Thyroid gland (tissue), 4 donors: ENCODE measurements around the gene NRIP1.

Experiments used
- CTCF ChIP-seq, 6 experiments: fragments of 200-600 bp in 3 of 6; fragments of 450-650 bp in 3 of 6; sonication (generic) in 3 of 6; IDR thresholded peaks; one replicate each; pipeline ENCODE4 v1.5.1; 2016 to 2019; ENCODE audit warnings: antibody characterized with exemption in 6 of 6, mild to moderate bottlenecking in 2 of 6, inconsistent platforms in 1 of 6, moderate library complexity in 1 of 6
- POLR2A ChIP-seq, 2 donors: fragments of 450-650 bp; IDR thresholded peaks; one replicate each; pipeline ENCODE4 v1.6.1; 2017; ENCODE audit warnings: antibody characterized with exemption in 2 of 2, mild to moderate bottlenecking in 2 of 2, moderate library complexity in 1 of 2

GRCh38 chr21:15051644-15052458 lies 12.9 kb downstream of the NRIP1 start:
- TF ChIP-seq CTCF (IDR thresholded peaks at IDR 0.05) (no peak), POLR2A (IDR thresholded peaks at IDR 0.05) (no peak)
